Measurements from ENCODE around the gene CFAP410.
"Not testable (repeated sequence)": the region's sequence is repeated elsewhere in the genome, so short reads cannot be mapped to it uniquely, and the experiment has no call there.

The CFAP410 gene

DNA sequence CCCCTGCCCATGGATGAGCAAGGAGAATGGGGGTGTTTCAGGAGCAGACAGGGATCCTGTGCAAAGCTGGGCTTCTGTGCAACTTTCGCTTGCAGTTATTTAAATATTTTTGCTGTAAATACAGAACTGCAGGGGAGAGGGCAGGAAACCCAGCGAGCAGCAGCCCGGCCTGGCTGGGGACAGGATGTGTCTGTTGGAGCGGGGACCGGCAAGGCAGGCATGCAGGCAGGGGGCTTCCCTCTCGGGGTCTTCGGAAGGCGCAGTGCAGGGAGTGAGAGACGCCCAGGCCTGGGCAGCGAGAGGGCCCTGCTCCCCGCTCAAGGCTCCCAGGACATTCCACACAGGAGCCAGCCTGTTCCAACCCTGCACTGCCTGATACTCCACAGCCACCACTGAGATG, 55.2 kb downstream of the CFAP410 start:
- no peak for DNase-seq

DNA sequence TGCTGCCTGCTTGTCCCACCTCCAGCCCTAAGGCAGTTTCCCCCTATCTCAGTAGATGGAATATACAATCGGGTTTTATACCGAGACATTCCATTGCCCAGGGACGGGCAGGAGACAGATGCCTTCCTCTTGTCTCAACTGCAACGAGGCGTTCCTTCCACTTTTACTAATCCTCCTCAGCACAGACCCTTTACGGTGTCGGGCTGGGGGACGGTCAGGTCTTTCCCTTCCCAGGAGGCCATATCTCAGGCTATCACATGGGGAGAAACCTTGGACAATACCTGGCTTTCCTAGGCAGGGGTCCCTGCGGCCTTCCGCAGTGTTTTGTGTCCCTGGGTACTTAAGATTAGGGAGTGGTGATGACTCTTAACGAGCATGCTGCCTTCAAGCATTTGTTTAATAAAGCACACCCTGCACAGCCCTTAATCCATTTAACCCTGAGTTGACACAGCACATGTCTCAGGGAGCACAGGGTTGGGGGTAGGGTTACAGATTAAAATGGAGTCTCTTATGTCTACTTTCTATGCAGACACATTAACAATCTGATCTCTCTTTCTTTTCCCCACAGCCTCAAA, 55.9 kb downstream of the CFAP410 start:
- not testable (repeated sequence) for DNase-seq

DNA sequence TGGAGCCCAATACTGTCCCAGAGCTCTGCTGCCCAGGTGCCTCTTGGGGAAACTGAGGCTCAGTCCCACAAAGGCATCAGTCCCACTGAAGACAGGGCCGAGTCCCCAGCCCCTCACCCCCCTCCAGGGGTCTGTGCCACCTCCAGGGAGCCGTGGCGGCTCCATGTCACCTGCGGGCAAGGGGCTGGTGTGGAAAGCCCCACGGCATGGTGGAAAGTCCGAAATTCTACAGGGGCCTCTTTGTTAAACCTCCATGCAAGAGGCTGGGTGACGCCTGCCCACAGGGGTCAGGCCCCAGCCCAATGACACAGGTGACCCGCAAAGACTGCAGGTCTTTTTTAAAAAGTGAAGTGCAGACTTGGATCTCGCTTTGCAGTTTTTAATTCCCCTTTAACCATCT, 56.8 kb downstream of the CFAP410 start:
- no peak for DNase-seq

DNA sequence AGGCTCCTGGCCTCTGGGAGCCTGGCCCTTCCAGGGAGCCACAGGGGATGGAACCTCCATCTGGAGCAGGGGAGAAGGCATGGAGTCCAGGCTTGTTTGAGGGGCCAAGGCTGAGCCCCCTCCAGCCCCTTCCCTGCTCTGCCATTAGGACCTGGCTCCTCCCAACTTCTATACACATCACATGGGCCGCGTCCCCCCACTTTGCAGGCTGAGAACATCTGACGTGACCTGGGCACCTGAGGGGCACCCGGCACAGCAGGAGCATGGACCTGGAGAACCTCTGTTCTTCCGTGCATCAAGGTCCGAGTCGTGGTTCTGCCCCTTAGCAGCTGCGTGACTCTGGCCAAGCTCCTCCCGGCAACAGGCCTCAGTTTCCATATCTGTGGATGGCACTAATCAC, 57.4 kb downstream of the CFAP410 start:
- no peak for DNase-seq

DNA sequence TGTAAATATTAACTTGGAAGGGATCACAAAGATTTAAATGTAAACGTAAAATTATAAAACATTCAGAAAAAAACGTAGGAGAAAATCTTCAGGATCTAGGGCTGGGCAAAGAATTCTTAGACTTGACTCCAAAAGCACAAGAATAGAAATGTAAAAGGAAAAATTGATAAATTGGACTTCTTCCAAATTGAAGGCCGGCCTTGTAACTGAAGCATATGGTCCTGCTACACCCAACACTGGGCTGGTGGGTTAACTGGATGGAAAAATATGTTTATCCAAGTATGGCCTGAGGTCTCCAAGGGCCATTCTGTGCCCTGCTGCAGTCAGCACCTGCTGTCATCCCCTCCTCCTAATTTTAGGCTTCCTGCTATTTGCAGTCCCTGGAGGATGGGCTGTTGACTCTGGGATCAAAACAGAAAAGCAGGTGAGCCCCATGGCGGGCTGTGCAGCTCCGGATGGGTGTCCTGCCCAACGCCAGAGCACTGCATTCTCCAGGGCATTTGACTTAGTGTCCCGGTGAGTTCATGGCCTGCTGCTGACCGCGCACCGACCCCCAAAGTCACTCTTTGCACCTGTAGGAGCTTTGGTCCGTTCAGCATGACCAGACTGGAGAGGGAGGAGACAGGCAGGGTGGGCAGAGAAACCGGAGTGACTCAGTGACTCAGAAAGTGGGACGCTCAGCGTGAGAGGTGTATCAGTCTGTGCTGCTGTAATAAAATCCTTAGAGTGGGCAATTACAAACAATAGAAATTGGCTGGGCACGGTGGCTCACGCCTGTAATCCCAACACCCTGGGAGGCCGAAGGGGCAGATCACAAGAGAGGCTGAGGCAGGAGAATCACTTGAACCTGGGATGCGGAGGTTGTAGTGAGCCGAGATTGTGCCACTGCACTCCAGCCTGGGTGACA, 59.6 kb downstream of the CFAP410 start:
- no peak for DNase-seq
